Psoas muscle (tissue), 8 donors: ENCODE measurements around the gene CCDC192. TPM values are rescaled to one million over a fixed set of nuclear protein-coding genes. Genes with fewer than 3 reads are reported as not detected.
A peak's percentile ranks its signal among the peaks of the same experiment; 100 is the strongest.

ENCODE experiments used
- ATAC-seq, 4 donors: fragments of 200-7000 bp; cut with Tn5 transposase; one replicate each; pipeline ENCODE4 v1.9.1; 2020; ENCODE audit warnings: moderate library complexity in 3 of 4, mild to moderate bottlenecking in 2 of 4
- DNase-seq, 2 donors: peaks; one replicate each; pipeline ENCODE4 v3.0.0-alpha.2; 2020
- H3K27ac ChIP-seq: fragments of 200-600 bp; one replicate; pipeline ENCODE4 v1.8.0; 2022
- H3K27me3 ChIP-seq, 3 donors: fragments of 200-600 bp in 1 of 3; one replicate each; pipeline versions ENCODE4 v1.6.1 to v1.8.0; 2013 to 2022; ENCODE audit warnings: low read length in 2 of 3, mild to moderate bottlenecking in 2 of 3, moderate library complexity in 1 of 3; ENCODE audit not compliant: insufficient read depth in 3 of 3
- H3K36me3 ChIP-seq, 2 donors: fragments of 200-600 bp in 1 of 2; one replicate each; pipeline versions ENCODE4 v1.6.1 to v1.8.0; 2013 to 2022; ENCODE audit warnings: low read depth in 1 of 2, mild to moderate bottlenecking in 1 of 2, moderate library complexity in 1 of 2; ENCODE audit not compliant: insufficient read depth in 1 of 2
- H3K4me1 ChIP-seq: fragments of 200-600 bp; one replicate; pipeline ENCODE4 v1.8.0; 2022
- H3K4me3 ChIP-seq: fragments of 200-600 bp; one replicate; pipeline ENCODE4 v1.8.0; 2022; ENCODE audit warnings: mild to moderate bottlenecking
- H3K9me3 ChIP-seq: fragments of 200-600 bp; one replicate; pipeline ENCODE4 v1.8.0; 2022
- CTCF ChIP-seq: fragments of 200-600 bp; IDR thresholded peaks from one replicate; pipeline ENCODE4 v1.8.0; 2022; ENCODE audit warnings: antibody characterized with exemption
- WGBS, 3 donors: extraction: QIAGEN DNeasy Blood & Tissue Kit; methylation state at CpG; one replicate each; pipeline versions ENCODE4 v1.1.6 to v1.1.7; 2013; 5-methylcytosine and 5-hydroxymethylcytosine counted together
- intact Hi-C, 2 donors: fragments of 100-400 bp; cut with DNase I; formaldehyde crosslinking; loops; one replicate each; pipeline versions ENCODE4 v1.11.0 to v1.14.2; 2022
- polyA plus RNA-seq, 3 donors: library from polyadenylated mRNA; stranded (reverse); fragments of 200-250 nt; gene quantifications; one replicate each; pipeline ENCODE4 v1.2.3, GENCODE V29; 2013
- total RNA-seq, 4 donors: library from RNA; stranded (reverse); fragmentation: NEBNext Ultra II Directional in 2 of 4; extraction: Animal tissue kit (Norgen Biotek cat#: 25700) in 2 of 4; gene quantifications; one replicate each; pipeline versions ENCODE4 v1.2.1 to v1.2.4, GENCODE V29; 2021 to 2023
- donor health status: healthy with polysubstance abuse.
- donor health status: DM: no; HTN: no; CAD: no; lungs with moderate emphysema.
- donor health status: Bipolar disorder and iron deficiency.
- donor health status: healthy.
- donor health status: DM: yes; HTN: yes; CAD: no.
- donor health status: DM: no; HTN: no; CAD: no.
- donor health status: DM: no; HTN: no; CAD: no.
- donor health status: DM: yes; HTN: yes; CAD: no.

The CCDC192 gene
- total and polyA plus RNA-seq, 7 donors: 0.12 to 1.2 (median 0.19) TPM; not detected in 4

GRCh38 chr5:127942246-127943060 lies 239.3 kb downstream of the CCDC192 start:
- H3K9me3 ChIP-seq: no peaks in the 10 kb centered on the region
- no peaks in the 10 kb centered on the region for H3K36me3 ChIP-seq
- peak in 2 of 4 donors; percentile 46 to 86 for ATAC-seq
- intact Hi-C loops: no loop called here
- no peak overlapping the region for H3K27ac ChIP-seq
- TF ChIP-seq CTCF: no peak
- H3K4me3 ChIP-seq: peak overlapping the region; percentile 37
- H3K4me1 ChIP-seq: peaks cover 9% of the 10 kb centered on the region
- WGBS, 3 donors: 24 to 58% (median 48%) methylated on average over 3 of the region's 3 CpGs
- no peak for DNase-seq
- no peaks in the 10 kb centered on the region for H3K27me3 ChIP-seq

GRCh38 chr5:127943061-127943371 lies 239.8 kb downstream of the CCDC192 start:
- intact Hi-C loops: no loop called here
- no peak for TF ChIP-seq CTCF
- DNase-seq: no peak
- no peak overlapping the region for H3K4me3 ChIP-seq
- H3K27ac ChIP-seq: no peak overlapping the region
- peaks cover 9% of the 10 kb centered on the region for H3K4me1 ChIP-seq
- H3K27me3 ChIP-seq: no peaks in the 10 kb centered on the region
- WGBS, 3 donors: 95 to 99% (median 96%) methylated on average over 4 of the region's 4 CpGs
- H3K36me3 ChIP-seq: no peaks in the 10 kb centered on the region
- ATAC-seq: no peak
- H3K9me3 ChIP-seq: no peaks in the 10 kb centered on the region

- DNase-seq (no peak), ATAC-seq (no peak)
- TF ChIP-seq CTCF: no peak
- Histone ChIP-seq H3K4me3 (no peak overlapping the region), H3K4me1 (peaks cover 9% of the 10 kb centered on the region), H3K27ac (no peak overlapping the region), H3K36me3 (no peaks in the 10 kb centered on the region), H3K9me3 (no peaks in the 10 kb centered on the region), H3K27me3 (no peaks in the 10 kb centered on the region)
- 75 to 80% (median 76%) methylated on average over 5 of the region's 5 CpGs for WGBS, 3 donors
- intact Hi-C loops: no loop called here
Observed at GRCh38 chr5:127944125-127944524, 240.9 kb downstream of the CCDC192 start.

- H3K4me3 ChIP-seq: no peak overlapping the region
- no peak for TF ChIP-seq CTCF
- ATAC-seq (no peak), DNase-seq (no peak)
- no peaks in the 10 kb centered on the region for H3K27me3 ChIP-seq
- H3K9me3 ChIP-seq: no peaks in the 10 kb centered on the region
- H3K27ac ChIP-seq: no peak overlapping the region
- H3K36me3 ChIP-seq: no peaks in the 10 kb centered on the region
- no peaks in the 10 kb centered on the region for H3K4me1 ChIP-seq
- intact Hi-C loops: no loop called here
- 92 to 100% (median 95%) methylated on average over 1 of the region's 1 CpG for WGBS, 3 donors
Observed at GRCh38 chr5:127947941-127948340, 244.8 kb downstream of the CCDC192 start.
